NK-92 (cell line): ENCODE measurements around the gene PNPLA6.

Experiments
- DNase-seq: peaks from one replicate; lab custom pipeline; 2025; ENCODE audit not compliant: unreplicated experiment; lab: John Stamatoyannopoulos, UW

PNPLA6 gene

DNA sequence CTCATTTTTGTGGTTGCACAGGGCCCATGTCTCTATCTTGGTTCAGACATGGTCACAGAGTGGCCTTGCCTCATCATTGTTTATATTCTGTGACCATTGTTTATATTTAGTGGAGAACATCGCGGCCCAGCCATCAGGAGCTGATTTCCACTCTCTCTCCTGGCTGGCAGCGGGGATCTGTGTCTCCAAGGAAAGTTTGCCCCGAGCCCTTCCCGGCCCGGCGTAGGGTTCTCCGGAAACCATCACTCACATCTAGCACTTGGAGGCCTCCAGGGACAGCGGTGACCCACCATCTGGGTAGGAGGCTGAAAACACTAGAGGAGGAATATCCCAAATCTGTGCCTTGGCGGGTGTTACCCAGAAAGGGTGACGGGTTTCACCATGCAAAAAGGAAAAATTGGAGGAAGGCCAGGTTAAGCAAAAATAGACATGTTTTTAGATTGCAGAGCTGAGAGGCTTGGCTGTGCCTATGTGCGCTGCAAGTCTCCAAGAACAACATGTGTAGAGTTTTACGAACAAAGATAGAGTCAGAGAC is 20.3 kb upstream of the PNPLA6 start:
- no peak for DNase-seq

DNA sequence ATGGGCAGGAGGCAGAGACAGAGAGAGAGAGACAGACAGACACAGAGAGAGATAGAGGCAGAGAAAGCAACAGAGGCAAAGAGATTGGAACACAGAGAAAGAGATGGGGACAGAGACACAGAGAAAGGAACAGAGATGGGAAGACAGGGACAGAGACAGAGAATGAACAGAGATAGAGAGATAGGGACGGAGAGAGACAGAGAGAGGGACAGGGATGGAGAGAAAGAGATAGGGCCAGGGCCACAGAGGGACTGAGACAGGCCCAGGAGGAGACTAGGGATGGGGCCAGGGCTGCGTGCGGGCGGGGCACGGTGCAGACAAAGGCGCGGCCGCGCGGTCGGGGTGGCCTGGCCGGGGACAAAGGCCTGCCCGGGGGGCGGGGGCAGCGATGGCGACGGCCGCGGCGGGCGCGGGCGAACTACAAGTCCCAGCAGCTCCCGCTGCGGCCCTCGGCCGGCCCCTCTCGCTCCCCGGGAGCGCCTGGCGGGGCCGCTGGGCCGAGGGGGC is 19.8 kb upstream of the PNPLA6 start, which contains the start of gene ZNF358:
TSS of gene ZNF358 (plus strand) at position 459 of the 507 bp plus-strand sequence. CDS start 3,140 bp downstream, outside the sequence.
- no peak for DNase-seq

DNA sequence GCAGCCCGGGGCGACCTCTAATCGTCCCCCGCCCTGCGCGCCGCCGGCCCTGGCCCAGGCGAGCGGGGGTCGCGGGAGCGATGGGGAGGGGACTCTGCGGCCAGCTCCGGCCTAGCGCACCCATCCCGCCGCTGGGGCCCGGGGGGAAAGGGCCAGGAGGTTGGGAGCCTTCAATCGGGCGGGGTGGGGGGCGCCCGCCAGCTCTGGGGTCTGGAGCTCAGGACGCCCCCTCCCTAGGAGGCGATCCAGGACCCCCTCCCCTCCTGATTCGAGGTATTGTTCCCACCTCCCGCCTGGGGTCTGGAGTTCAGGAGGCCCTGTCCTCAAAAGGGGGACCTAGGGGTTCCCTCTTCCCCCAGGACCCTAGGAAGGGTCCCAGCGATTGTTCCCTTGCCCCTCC is 19.2 kb upstream of the PNPLA6 start:
- DNase-seq: no peak

DNA sequence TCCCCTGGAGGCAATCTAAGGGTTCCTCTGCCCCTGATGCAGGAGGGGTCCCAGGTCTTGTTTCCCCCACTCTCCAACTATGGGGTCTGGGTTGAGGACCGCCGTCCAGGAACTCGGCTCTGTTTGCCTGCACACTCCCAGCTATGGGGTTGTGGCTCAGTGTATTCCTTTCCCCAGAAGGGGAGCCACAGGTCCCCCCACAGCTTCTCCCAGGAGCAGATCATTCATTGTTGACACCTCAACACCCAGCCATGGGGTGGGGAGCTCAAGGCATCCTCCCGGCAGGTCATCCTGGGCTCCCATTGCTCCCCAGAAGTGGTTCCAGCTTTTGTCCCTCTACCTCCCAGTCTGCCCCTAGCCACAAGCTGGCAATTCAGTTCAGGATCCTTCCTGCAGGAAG is 18.6 kb upstream of the PNPLA6 start:
- DNase-seq: no peak

DNA sequence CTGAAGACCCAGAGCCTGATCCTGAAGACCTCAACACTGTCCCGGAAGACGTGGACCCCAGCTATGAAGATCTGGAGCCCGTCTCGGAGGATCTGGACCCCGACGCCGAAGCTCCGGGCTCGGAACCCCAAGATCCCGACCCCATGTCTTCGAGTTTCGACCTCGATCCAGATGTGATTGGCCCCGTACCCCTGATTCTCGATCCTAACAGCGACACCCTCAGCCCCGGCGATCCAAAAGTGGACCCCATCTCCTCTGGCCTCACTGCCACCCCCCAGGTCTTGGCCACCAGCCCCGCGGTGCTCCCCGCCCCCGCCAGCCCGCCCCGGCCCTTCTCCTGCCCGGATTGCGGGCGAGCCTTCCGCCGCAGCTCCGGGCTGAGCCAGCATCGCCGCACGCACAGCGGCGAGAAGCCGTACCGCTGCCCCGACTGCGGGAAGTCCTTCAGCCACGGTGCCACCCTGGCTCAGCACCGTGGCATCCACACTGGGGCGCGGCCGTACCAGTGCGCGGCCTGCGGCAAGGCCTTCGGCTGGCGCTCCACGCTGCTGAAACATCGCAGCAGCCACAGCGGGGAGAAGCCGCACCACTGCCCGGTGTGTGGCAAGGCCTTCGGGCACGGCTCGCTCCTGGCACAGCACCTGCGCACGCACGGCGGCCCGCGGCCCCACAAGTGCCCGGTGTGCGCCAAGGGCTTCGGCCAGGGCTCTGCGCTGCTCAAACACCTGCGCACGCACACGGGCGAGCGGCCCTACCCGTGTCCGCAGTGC is 16.0 kb upstream of the PNPLA6 start:
- no peak for DNase-seq

DNA sequence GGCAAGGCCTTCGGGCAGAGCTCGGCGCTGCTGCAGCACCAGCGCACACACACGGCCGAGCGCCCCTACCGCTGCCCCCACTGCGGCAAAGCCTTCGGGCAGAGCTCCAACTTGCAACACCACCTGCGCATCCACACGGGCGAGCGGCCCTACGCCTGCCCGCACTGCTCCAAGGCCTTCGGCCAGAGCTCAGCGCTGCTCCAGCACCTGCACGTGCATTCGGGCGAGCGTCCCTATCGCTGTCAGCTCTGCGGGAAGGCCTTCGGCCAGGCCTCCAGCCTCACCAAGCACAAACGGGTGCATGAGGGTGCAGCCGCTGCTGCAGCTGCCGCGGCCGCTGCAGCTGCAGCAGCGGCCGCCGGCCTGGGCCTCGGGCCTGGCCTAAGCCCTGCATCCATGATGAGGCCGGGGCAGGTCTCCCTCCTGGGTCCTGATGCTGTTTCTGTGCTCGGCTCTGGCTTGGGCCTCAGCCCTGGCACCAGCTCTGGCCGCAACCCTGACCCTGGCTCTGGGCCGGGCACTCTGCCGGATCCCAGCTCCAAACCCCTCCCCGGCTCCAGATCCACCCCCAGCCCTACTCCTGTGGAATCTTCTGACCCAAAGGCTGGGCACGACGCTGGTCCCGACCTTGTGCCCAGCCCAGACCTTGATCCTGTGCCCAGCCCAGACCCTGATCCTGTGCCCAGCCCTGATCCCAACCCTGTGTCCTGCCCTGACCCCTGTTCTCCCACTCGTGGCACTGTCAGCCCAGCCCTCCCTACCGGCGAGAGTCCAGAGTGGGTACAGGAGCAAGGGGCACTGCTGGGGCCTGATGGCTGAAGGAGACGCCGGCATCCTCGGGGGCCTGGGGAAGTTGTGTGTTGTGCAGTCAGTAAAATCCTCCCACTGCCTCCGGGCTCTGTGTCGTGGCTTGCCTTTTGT is 15.1 kb upstream of the PNPLA6 start:
- no peak for DNase-seq

DNA sequence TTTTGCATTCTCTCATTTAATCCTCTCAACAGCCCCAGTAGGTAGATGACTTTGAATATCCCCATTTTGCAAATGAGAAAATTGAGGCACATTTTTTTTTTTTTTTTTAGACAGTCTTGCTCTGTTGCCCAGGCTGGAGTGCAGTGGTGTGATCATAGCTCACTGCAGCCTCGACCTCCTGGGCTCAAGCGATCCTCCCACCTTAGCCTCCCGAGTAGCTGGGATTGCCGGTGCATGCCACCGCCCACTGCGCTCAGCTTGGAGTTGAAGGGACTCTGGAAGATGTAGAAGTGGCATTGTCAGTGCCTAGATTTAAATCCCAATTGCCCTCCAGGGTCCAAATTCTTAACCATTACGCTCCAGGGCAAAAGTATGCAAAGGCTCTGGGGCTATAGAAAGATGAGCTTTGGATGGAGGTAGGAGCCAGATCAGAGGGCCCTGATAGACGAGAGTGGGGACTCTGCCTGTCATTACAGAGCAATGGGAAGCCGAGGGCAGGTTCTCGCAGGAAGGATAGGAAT is 13.9 kb upstream of the PNPLA6 start:
- DNase-seq: no peak

DNA sequence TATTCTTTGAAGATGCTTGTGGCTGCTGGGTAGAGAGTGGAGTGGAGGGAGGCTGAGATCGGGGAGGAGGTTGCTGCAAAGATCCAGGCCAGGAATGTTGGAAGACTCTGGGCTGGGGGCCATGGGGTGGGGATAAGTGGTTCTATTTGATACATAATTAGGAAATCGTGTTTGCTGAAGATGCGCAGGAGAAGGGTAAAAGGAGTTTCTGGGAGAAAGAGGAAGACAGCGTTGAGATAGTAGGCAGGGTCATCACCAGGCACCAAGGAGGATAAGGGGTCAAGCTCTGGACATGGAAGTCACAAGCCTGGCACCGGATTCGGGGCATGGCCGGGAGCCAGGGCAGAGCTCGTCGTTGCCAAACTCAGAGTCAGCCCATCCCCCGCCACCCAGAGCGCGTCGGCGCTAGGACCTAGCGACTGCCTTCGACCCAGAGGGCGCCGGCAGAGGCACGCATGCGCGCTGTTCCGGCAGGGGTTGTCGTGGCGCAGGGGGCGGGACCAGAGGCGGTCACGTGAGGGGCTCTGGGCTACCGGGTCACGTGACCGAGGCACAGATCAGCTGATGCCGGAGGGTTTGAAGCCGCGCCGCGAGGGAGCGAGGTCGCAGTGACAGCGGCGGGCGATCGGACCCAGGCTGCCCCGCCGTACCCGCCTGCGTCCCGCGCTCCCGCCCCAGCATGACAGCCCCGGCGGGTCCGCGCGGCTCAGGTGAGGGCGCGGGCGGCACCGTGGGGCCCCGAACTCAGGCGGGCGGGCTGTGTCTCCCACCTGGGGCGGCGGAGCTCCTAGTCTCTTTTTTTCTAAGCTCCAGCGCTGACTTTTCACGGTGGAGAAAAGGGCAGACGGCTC is 13.2 kb upstream of the PNPLA6 start, which contains the start of gene MCOLN1:
TSS of gene MCOLN1 (plus strand) at position 553 of the 851 bp plus-strand sequence. CDS start at position 680, 127 bp downstream.
- DNase-seq: peak; percentile 92

DNA sequence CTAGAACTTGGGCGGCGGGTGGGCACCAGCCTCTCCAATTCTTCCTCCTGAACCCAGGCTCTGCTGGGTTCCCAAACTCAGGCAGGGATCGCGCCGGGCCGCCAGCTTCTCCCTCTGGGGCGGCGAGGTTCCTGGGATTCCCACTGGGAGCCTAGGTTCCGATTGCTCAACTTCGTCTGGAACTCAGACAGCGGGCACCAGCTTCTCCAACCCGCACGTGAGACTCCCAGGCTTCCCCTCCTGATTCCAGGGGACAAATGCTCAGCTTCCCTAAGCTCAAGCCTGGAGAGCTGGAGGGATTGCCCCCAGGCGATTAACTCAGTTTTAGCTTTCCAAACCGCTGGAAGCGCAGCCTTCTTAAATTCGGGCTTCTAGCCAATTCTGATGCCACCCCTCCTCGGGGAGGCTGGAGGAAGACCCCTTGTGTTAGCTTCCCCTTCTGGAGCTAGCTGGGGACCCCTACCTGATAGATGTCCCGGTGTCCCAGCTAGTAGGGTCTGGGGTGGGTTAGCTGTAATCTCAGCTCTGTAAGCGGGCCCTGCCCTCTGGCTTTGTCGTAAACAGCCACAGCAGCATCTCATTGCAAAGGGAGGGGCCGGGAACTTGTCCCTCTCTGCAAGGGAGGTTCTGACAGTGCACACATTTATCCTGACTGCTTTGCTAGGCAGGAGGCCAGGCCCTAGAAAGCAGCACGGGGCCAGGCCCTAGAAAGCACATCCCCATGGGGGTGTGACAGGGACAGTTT is 12.4 kb upstream of the PNPLA6 start:
- DNase-seq: no peak

DNA sequence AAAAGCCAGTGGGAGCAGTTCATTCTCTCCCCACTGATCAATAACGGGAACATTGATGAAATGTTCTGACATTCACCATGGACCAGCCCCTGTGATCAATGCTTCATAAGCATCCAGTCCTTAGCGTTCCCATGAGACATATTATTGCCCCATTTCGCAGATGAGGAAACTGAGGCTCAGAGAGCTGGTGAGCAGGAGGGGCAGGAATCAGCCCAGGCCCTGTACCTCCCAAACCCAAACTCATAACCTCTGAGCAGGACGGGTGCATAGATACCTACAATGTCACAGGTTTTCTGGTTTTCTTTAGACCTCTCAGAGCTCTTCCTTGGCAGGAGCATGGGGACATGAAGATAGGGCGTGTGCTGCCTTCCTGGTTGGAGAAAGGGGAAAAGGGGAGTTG is 11.0 kb upstream of the PNPLA6 start:
- no peak for DNase-seq

DNA sequence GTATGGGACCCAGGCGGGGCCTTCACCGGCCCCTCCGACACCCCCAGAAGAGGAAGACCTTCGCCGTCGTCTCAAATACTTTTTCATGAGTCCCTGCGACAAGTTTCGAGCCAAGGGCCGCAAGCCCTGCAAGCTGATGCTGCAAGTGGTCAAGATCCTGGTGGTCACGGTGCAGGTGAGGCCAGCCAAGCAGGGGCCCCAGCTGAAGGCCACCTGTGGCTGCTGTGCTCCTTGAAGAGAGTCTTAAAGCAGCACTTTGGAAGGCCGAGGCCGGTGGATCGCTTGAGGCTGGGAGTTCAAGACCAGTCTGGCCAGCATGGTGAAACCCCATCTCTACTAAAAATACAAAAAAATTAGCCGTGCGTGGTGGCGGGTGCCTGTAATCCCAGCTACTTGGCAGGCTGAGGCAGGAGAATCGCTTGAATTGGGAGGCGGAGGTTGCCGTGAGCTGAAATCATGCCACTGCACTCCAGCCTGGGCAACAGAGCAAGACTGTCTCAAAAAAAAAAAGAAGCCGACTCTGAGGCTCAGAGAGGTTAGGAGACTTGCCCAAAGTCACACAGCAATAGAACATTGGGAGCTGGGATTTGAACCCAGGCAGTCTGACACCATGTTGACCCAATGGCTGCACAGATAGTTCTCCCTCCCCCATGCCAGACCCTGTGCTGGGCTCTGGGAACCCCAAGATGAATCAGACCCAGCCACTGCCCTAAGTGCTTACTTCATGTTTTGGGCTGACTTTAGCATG is 10.4 kb upstream of the PNPLA6 start:
- DNase-seq: no peak

DNA sequence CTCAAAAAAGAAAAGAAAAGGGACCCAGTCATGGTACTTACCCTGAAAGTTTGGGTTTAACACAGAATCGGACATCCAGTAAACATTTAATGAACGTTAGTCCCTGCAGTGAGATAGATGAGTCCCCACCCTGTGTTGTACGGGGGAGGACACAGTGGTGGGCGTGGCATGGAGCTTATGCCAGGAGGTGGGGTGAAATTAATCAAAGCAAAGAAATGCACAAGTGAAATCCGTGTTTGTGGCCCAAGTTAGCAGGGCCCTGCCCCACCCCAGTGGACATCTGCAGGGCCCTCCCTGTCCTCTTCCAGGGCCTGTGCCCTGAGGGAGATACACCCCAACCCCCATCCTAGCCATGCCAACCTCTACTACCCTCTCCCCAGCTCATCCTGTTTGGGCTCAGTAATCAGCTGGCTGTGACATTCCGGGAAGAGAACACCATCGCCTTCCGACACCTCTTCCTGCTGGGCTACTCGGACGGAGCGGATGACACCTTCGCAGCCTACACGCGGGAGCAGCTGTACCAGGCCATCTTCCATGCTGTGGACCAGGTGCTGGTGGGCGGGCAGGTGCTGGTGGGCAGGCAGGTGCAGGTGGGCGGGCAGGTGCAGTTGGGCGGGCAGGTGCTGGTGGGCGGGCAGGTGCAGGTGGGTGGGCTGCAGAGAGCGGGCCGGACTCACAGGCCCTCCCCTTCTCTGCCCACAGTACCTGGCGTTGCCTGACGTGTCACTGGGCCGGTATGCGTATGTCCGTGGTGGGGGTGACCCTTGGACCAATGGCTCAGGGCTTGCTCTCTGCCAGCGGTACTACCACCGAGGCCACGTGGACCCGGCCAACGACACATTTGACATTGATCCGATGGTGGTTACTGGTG is 9.2 kb upstream of the PNPLA6 start:
- no peak for DNase-seq

DNA sequence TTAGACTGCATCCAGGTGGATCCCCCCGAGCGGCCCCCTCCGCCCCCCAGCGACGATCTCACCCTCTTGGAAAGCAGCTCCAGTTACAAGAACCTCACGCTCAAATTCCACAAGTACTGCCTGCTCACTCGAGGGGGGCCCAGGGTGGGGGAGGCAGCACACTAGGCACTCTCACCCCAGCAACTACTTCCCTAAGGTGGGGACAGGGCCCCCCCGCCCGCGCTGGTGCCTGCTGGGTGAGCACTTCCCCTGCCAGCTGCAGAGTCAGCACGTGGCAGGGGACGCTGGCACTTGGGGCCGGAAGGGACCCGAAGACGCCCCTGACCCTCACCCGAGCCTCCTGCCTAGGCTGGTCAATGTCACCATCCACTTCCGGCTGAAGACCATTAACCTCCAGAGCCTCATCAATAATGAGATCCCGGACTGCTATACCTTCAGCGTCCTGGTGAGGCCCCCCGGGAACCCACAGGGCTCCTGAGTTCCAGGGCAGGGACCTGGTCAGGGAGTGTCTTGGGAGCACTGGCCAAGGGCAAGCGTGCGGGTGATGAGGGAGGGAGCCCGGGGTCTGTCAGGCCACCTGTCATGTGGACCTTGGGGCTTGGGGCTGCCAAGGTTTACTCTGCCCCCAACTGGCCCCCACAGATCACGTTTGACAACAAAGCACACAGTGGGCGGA is 7.9 kb upstream of the PNPLA6 start:
- DNase-seq: no peak

DNA sequence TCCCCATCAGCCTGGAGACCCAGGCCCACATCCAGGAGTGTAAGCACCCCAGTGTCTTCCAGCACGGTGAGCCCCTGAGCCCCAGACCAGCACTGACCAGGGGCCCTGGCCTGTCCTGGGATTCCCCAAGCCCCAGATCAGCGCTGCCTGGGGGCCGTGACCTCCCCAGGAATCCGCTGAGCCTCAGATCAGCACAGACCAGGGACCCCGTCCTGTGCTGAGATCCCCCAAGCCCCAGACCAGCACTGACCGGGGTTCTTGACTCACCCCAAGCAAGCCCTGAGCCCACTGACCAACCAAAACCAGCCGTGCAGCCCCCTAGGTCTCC is 7.4 kb upstream of the PNPLA6 start:
- DNase-seq: no peak

DNA sequence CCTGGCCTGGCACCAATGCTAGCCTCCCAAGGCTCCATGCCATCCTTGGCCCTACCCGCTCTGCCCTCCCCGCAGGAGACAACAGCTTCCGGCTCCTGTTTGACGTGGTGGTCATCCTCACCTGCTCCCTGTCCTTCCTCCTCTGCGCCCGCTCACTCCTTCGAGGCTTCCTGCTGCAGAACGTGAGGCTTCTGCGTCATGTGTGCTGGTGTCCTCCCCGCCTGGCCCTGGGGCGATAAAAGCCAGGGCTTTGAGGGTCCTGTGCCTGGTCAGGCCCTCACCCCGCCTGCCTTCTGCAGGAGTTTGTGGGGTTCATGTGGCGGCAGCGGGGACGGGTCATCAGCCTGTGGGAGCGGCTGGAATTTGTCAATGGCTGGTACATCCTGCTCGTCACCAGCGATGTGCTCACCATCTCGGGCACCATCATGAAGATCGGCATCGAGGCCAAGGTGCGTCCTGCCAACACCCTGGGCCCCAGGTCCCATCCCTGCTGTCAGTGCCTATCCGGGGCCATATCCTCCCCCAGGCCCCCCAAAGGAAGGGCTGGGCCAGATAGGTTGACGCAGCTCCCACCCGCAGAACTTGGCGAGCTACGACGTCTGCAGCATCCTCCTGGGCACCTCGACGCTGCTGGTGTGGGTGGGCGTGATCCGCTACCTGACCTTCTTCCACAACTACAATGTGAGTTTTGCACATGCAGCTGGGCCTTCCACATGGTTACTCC is 6.8 kb upstream of the PNPLA6 start:
- DNase-seq: no peak

DNA sequence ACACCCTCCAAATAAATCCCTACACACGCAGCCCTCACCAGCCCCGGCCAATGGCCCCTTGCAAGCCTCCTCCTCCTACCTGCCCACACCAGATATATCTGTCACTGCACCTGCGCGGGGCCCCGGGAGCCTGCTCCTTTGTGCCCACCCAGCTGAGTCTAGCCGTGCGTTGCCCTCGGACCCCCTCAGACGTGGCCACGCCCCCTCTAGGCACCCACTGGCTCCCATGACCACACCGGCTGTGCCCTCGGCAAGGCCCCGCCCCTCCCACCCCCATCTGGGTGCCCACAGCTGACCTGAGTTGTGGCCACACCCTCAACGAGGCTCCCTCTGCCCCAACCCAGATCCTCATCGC is 6.3 kb upstream of the PNPLA6 start:
- DNase-seq: no peak
